ENCODE data around the gene NPW. TPM values are rescaled to one million over a fixed set of nuclear protein-coding genes. Genes with fewer than 3 reads are reported as not detected.

Gene NPW
- total and polyA plus RNA-seq, 8 donors, result 0.94 to 5.4 (median 2.7) TPM

- TF ChIP-seq CTCF (IDR thresholded peaks at IDR 0.05), result no peak
- intact Hi-C loops (cut with DNase I), result no loop called here
- Histone ChIP-seq H3K27ac (no peak overlapping the region), H3K36me3 (peaks cover 0 to 98% of the 10 kb centered on the region in 2 donors), H3K4me1 (no peaks in the 10 kb centered on the region), H3K9me3 (no peaks in the 10 kb centered on the region), H3K27me3 (no peaks in the 10 kb centered on the region), H3K4me3 (no peak overlapping the region)
- DNase-seq (no peak), ATAC-seq (no peak)
Observed at GRCh38 chr16:2058872-2059271, 39.3 kb downstream of the NPW start.

DNA sequence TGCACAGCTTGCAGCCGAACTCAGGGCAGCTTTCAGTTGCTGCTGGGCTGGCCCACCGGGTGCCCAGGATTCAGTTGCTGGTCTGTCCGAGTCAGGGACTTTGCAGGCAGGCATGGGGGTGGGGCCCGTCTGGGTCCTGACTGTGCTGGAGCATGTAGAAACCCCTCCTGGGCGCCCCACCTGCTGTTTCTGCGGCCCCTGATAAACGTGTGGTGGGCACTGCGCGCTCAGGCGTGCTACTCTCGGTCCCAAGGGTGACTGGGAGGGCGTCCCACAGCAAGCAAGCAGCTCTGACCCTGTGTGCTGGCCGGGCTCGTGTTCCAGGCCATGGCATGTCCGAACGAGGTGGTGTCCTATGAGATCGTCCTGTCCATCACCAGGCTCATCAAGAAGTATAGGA lies 40.8 kb downstream of the NPW start:
- DNase-seq (no peak), ATAC-seq (no peak)
- Histone ChIP-seq H3K27me3 (no peaks in the 10 kb centered on the region), H3K27ac (no peak overlapping the region), H3K4me3 (no peak overlapping the region), H3K9me3 (no peaks in the 10 kb centered on the region), H3K36me3 (peaks cover 0 to 98% of the 10 kb centered on the region in 2 donors), H3K4me1 (no peaks in the 10 kb centered on the region)
- intact Hi-C loops (cut with DNase I), result no loop called here
- no peak for TF ChIP-seq CTCF (IDR thresholded peaks at IDR 0.05)

- ATAC-seq, result no peak
- peaks cover 0 to 98% of the 10 kb centered on the region in 2 donors for H3K36me3 ChIP-seq
- no peak for TF ChIP-seq CTCF (IDR thresholded peaks at IDR 0.05)
Observed at GRCh38 chr16:2061023-2061422, 41.4 kb downstream of the NPW start.

GRCh38 chr16:2061526-2061925 lies 41.9 kb downstream of the NPW start:
- Histone ChIP-seq H3K36me3 (peaks cover 0 to 98% of the 10 kb centered on the region in 2 donors), H3K9me3 (no peaks in the 10 kb centered on the region), H3K4me1 (no peaks in the 10 kb centered on the region), H3K4me3 (no peak overlapping the region), H3K27me3 (no peaks in the 10 kb centered on the region), H3K27ac (no peak overlapping the region)
- no peak for TF ChIP-seq CTCF (IDR thresholded peaks at IDR 0.05)
- no peak for DNase-seq
- intact Hi-C loops (cut with DNase I), result no loop called here
- no peak for ATAC-seq

More at GRCh38 chr16:2061023-2061422, 41.4 kb downstream of the NPW start:
- intact Hi-C loops (cut with DNase I), result no loop called here
- H3K4me1 ChIP-seq, result no peaks in the 10 kb centered on the region
- H3K27me3 ChIP-seq, result no peaks in the 10 kb centered on the region
- no peak overlapping the region for H3K4me3 ChIP-seq
- H3K27ac ChIP-seq, result no peak overlapping the region
- H3K9me3 ChIP-seq, result no peaks in the 10 kb centered on the region
- DNase-seq, result no peak

- H3K4me1 ChIP-seq, result no peaks in the 10 kb centered on the region
- peaks cover 0 to 99% of the 10 kb centered on the region in 2 donors for H3K36me3 ChIP-seq
- no peaks in the 10 kb centered on the region for H3K9me3 ChIP-seq
- H3K27ac ChIP-seq, result no peak overlapping the region
- H3K27me3 ChIP-seq, result no peaks in the 10 kb centered on the region
- no peak overlapping the region for H3K4me3 ChIP-seq
- intact Hi-C loops (cut with DNase I), result no loop called here
- DNase-seq, result no peak
- no peak for TF ChIP-seq CTCF (IDR thresholded peaks at IDR 0.05)
- no peak for ATAC-seq
Observed at GRCh38 chr16:2062801-2063200, 43.2 kb downstream of the NPW start.

All from left lung (tissue), 10 donors.